ENCODE measurements around the gene S1PR3.

DNA sequence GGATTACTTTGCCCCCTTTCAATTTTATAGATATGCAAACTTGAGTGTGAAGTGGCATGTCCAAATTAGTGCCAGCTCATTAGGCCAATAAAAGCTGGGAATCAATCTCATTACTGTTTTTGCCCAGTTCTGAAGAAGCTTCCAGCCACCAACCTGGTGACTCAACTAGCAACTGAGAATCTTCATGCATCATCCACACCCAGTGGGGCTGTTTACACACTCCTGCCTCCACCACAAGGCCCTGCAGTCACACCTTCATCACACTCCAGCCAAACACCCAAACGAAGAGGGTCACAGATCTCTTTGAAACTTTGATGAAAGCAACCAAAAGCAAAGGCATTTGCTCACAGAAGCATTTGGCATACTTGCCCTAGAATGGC lies 41.3 kb upstream of the S1PR3 start:
- TF ChIP-seq, protein P1, sequence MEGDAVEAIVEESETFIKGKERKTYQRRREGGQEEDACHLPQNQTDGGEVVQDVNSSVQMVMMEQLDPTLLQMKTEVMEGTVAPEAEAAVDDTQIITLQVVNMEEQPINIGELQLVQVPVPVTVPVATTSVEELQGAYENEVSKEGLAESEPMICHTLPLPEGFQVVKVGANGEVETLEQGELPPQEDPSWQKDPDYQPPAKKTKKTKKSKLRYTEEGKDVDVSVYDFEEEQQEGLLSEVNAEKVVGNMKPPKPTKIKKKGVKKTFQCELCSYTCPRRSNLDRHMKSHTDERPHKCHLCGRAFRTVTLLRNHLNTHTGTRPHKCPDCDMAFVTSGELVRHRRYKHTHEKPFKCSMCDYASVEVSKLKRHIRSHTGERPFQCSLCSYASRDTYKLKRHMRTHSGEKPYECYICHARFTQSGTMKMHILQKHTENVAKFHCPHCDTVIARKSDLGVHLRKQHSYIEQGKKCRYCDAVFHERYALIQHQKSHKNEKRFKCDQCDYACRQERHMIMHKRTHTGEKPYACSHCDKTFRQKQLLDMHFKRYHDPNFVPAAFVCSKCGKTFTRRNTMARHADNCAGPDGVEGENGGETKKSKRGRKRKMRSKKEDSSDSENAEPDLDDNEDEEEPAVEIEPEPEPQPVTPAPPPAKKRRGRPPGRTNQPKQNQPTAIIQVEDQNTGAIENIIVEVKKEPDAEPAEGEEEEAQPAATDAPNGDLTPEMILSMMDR (conservative IDR thresholded peaks at IDR 0.05) = no peak
- no peak for TF ChIP-seq EZH2 (IDR thresholded peaks at IDR 0.05; ENCODE audit: low read depth)

Data from PC-9 (cell line).